Osteocyte (in vitro differentiated cells): ENCODE results near the gene OIT3. TPM values are rescaled to one million over a fixed set of nuclear protein-coding genes. Genes with fewer than 3 reads are reported as not detected.

Source experiments
- DNase-seq: peaks from one replicate; pipeline ENCODE4 v3.0.0; 2021; ENCODE audit warnings: mixed read lengths; ENCODE audit not compliant: unreplicated experiment; ENCODE audit errors: extremely low spot score
- H3K27ac Mint-ChIP-seq: one replicate; pipeline ENCODE4 v1.8.0; 2021; ENCODE audit warnings: mild to moderate bottlenecking, mixed read lengths; ENCODE audit not compliant: unreplicated experiment
- H3K27me3 Mint-ChIP-seq: one replicate; pipeline ENCODE4 v1.8.0; 2021; ENCODE audit warnings: mixed read lengths; ENCODE audit not compliant: unreplicated experiment
- H3K36me3 Mint-ChIP-seq: one replicate; pipeline ENCODE4 v1.8.0; 2021; ENCODE audit warnings: mixed read lengths; ENCODE audit not compliant: unreplicated experiment
- H3K4me1 Mint-ChIP-seq: one replicate; pipeline ENCODE4 v1.8.0; 2021; ENCODE audit warnings: mixed read lengths; ENCODE audit not compliant: unreplicated experiment
- H3K4me3 Mint-ChIP-seq: one replicate; pipeline ENCODE4 v1.8.0; 2021; ENCODE audit warnings: mild to moderate bottlenecking, moderate library complexity, mixed read lengths; ENCODE audit not compliant: unreplicated experiment
- H3K9me3 Mint-ChIP-seq: one replicate; pipeline ENCODE4 v1.8.0; 2021; ENCODE audit warnings: mixed read lengths; ENCODE audit not compliant: unreplicated experiment
- long read RNA-seq: library from polyadenylated mRNA; unstranded; transcript quantifications from one replicate; pipeline ENCODE4 v2.0.0, GENCODE V29; 2021
- total RNA-seq: library from RNA; stranded (reverse); gene quantifications from 2 replicates; pipeline ENCODE4 v1.2.1, GENCODE V29; 2021
- TF ChIP-seq, protein P1 (sequence below): fragments of 200-600 bp; sonication (generic); IDR thresholded peaks from 2 replicates; pipeline ENCODE4 v1.5.0; 2021; ENCODE audit warnings: antibody characterized with exemption, mild to moderate bottlenecking, moderate library complexity

OIT3 gene
- 0.19 and 0.21 TPM in 2 replicates for total RNA-seq
- long read RNA-seq, result 0 reads

DNA sequence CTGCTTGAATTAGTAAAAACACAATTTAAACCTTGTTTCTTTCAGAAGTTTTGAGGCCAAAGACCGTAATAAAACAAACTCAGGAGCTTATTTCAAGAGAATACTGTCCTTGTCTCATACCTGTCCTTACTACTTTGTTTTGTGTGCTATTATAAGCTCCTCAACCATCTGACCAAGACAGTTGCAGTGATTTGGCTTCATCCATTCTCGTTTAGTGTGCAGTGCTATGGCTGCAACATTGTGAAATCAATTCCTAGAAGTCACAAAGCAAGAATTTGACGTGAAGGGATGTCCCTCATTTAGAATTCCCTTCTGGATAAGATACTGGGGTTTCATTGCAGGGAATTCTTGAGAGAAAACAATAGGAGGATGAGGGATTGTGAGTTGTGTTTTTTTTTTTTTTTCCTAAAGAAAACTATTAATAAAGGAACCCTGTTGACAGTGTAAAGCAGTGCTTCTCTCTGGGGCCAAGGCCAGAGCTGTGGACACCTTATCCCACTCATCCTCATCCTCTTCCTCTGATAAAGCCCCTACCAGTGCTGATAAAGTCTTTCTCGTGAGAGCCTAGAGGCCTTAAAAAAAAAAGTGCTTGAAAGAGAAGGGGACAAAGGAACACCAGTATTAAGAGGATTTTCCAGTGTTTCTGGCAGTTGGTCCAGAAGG is at the start of gene OIT3:
Gene OIT3, plus strand, starts transcription at position 604 of the 663 bp plus-strand sequence. CDS start 60 bp downstream, outside the sequence.
- H3K9me3 Mint-ChIP-seq, result no peaks in the 10 kb centered on the region
- DNase-seq, result no peak
- H3K4me3 Mint-ChIP-seq, result no peak within 1 kb of the TSS
- H3K36me3 Mint-ChIP-seq, result peaks cover 14% of the 10 kb centered on the region
- H3K27ac Mint-ChIP-seq, result no peak within 1 kb of the TSS
- no peaks in the 10 kb centered on the region for H3K27me3 Mint-ChIP-seq
- no peaks in the 10 kb centered on the region for H3K4me1 Mint-ChIP-seq
- TF ChIP-seq, protein P1, sequence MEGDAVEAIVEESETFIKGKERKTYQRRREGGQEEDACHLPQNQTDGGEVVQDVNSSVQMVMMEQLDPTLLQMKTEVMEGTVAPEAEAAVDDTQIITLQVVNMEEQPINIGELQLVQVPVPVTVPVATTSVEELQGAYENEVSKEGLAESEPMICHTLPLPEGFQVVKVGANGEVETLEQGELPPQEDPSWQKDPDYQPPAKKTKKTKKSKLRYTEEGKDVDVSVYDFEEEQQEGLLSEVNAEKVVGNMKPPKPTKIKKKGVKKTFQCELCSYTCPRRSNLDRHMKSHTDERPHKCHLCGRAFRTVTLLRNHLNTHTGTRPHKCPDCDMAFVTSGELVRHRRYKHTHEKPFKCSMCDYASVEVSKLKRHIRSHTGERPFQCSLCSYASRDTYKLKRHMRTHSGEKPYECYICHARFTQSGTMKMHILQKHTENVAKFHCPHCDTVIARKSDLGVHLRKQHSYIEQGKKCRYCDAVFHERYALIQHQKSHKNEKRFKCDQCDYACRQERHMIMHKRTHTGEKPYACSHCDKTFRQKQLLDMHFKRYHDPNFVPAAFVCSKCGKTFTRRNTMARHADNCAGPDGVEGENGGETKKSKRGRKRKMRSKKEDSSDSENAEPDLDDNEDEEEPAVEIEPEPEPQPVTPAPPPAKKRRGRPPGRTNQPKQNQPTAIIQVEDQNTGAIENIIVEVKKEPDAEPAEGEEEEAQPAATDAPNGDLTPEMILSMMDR, result no peak

DNA sequence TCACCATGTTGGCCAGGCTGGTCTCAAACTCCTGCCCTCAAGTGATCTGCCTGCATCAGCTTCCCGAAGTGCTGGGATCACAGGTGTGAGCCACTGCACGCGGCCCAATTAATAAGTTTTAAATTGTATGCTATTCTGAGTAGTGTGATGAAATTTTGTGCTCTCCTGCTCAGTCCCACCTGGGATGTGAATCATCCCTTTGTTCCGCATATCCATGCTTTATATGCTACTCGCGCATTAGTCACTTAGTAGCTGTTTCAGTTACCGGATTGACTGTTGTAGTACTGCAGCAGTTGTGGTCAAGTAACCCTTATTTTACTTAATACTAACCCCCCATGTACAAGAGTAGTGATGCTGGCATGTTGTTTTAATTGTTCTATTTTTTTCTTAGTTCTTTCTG is 47.3 kb upstream of the OIT3 start:
- H3K9me3 Mint-ChIP-seq, result no peaks in the 10 kb centered on the region
- peaks cover 15% of the 10 kb centered on the region for H3K36me3 Mint-ChIP-seq
- TF ChIP-seq, protein P1, result no peak
- no peak overlapping the region for H3K27ac Mint-ChIP-seq
- no peak for DNase-seq
- H3K4me3 Mint-ChIP-seq, result no peak overlapping the region
- H3K4me1 Mint-ChIP-seq, result peaks cover 2% of the 10 kb centered on the region
- H3K27me3 Mint-ChIP-seq, result no peaks in the 10 kb centered on the region

DNA sequence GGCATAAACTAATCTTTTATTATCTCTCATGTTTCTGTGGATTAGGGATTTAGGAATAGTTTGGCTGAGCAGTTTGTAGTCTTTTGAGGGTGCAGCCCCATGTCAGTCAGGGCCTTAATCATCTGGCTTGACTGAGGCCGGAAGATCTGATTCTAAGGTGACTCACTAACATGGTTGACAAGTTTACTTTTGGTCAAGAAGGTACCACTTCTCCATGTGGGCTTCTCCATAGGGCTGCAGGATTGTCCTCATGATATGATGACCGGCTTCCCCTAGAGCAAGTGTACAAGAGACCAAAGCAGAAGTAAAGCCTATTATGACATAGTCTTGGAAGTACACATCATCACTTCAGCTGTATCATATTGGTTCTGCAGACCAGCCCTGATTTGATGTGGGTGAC is 45.9 kb upstream of the OIT3 start:
- no peak for DNase-seq
- Mint-ChIP-seq H3K27me3 (no peaks in the 10 kb centered on the region), H3K4me3 (no peak overlapping the region), H3K27ac (no peak overlapping the region), H3K4me1 (no peaks in the 10 kb centered on the region), H3K9me3 (peaks cover 5% of the 10 kb centered on the region), H3K36me3 (peaks cover 19% of the 10 kb centered on the region)
- TF ChIP-seq, protein P1, result no peak

DNA sequence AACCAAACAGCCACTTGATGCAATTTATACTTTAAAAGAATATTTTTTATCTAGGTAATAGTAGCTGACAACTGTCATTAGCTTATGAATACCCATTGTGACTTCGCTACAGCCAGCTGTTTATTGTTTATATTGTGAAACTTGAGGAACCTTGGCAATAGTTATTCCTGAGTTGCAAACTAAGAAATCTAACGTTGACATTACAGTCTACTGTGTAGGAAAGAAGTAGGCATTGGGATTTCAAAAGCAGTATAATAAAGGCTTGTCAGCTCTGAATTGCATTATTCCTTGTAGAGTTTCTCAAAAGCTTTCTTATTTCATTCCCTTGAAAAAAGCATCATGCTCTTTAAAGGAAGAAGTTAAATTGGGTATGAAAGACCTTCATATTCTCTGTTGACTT is 42.7 kb upstream of the OIT3 start:
- Mint-ChIP-seq H3K4me1 (no peaks in the 10 kb centered on the region), H3K36me3 (peaks cover 20% of the 10 kb centered on the region), H3K9me3 (peaks cover 14% of the 10 kb centered on the region), H3K4me3 (no peak overlapping the region), H3K27me3 (no peaks in the 10 kb centered on the region), H3K27ac (no peak overlapping the region)
- no peak for DNase-seq
- TF ChIP-seq, protein P1, result no peak

DNA sequence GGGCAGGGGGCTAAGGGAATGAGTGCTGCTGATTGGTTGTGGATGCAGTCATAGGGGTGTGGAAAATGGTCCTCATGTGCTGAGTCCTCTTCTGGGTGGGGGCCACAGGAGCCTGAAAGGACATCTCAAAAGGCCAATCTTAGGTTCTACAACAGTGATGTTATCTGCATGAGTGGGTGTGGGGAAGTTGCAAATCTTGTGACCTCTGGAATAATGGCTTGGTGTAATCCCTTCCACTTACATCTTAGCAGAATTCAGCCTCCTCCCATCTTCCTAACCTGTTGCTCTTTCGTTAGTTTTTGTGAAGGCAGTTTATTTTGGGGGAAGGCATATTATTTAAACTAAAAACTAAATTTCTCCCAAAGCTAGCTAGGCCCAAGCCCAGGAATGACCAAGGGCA is 42.0 kb upstream of the OIT3 start:
- Mint-ChIP-seq H3K27me3 (no peaks in the 10 kb centered on the region), H3K27ac (no peak overlapping the region), H3K9me3 (peaks cover 14% of the 10 kb centered on the region), H3K4me1 (no peaks in the 10 kb centered on the region), H3K4me3 (no peak overlapping the region), H3K36me3 (peaks cover 20% of the 10 kb centered on the region)
- TF ChIP-seq, protein P1, result no peak
- DNase-seq, result no peak
